Nephron progenitor cell (in vitro differentiated cells): ENCODE results near the gene PLEK2.

Experiments
- DNase-seq: peaks from one replicate; pipeline ENCODE4 v3.0.0; 2021
- H3K27ac Mint-ChIP-seq: 2 replicates; pipeline ENCODE4 v1.8.0; 2021; ENCODE audit warnings: mild to moderate bottlenecking, moderate library complexity, mixed read lengths
- H3K27me3 Mint-ChIP-seq: 2 replicates; pipeline ENCODE4 v1.8.0; 2021; ENCODE audit warnings: mild to moderate bottlenecking, low read depth, mixed read lengths; ENCODE audit not compliant: poor library complexity
- H3K36me3 Mint-ChIP-seq: 2 replicates; pipeline ENCODE4 v1.8.0; 2021; ENCODE audit warnings: low read depth, mixed read lengths
- H3K4me1 Mint-ChIP-seq: 2 replicates; pipeline ENCODE4 v1.8.0; 2021; ENCODE audit warnings: mixed read lengths
- H3K4me3 Mint-ChIP-seq: 2 replicates; pipeline ENCODE4 v1.8.0; 2021; ENCODE audit warnings: mild to moderate bottlenecking, moderate library complexity, mixed read lengths
- H3K9me3 Mint-ChIP-seq: 2 replicates; pipeline ENCODE4 v1.8.0; 2021; ENCODE audit warnings: mild to moderate bottlenecking, moderate library complexity, mixed read lengths
- CTCF ChIP-seq: fragments of 200-600 bp; sonication (generic); IDR thresholded peaks from 2 replicates; pipeline ENCODE4 v1.5.0; 2021; ENCODE audit warnings: antibody characterized with exemption

PLEK2 gene

GRCh38 chr14:67411820-67412421 is at the start of gene PLEK2:
TSS of gene PLEK2 (minus strand) at chr14:67412165. CDS start at chr14:67412059, 106 bp downstream.
- TF ChIP-seq CTCF = no peak
- DNase-seq = no peak
- Mint-ChIP-seq H3K27ac (no peak within 1 kb of the TSS), H3K27me3 (peaks cover 6% of the 10 kb centered on the region), H3K36me3 (no peaks in the 10 kb centered on the region), H3K4me1 (peaks cover 5% of the 10 kb centered on the region), H3K9me3 (no peaks in the 10 kb centered on the region), H3K4me3 (no peak within 1 kb of the TSS)

GRCh38 chr14:67461341-67461985 is 49.5 kb upstream of the PLEK2 start:
- Mint-ChIP-seq H3K4me1 (peaks cover 25% of the 10 kb centered on the region), H3K4me3 (no peak overlapping the region), H3K36me3 (no peaks in the 10 kb centered on the region), H3K27me3 (peaks cover 8% of the 10 kb centered on the region), H3K27ac (no peak overlapping the region), H3K9me3 (no peaks in the 10 kb centered on the region)
- no peak for DNase-seq
- TF ChIP-seq CTCF = no peak

GRCh38 chr14:67459336-67459735 is 47.4 kb upstream of the PLEK2 start:
- no peak for DNase-seq
- peaks cover 10% of the 10 kb centered on the region for H3K27me3 Mint-ChIP-seq
- peaks cover 18% of the 10 kb centered on the region for H3K4me1 Mint-ChIP-seq
- no peak for TF ChIP-seq CTCF
- no peaks in the 10 kb centered on the region for H3K36me3 Mint-ChIP-seq
- H3K27ac Mint-ChIP-seq = no peak overlapping the region
- H3K9me3 Mint-ChIP-seq = no peaks in the 10 kb centered on the region
- no peak overlapping the region for H3K4me3 Mint-ChIP-seq

- no peak for TF ChIP-seq CTCF
- no peak overlapping the region for H3K4me3 Mint-ChIP-seq
- peak overlapping the region; percentile 88 for H3K27ac Mint-ChIP-seq
- peaks cover 12% of the 10 kb centered on the region for H3K27me3 Mint-ChIP-seq
- H3K9me3 Mint-ChIP-seq = no peaks in the 10 kb centered on the region
- H3K36me3 Mint-ChIP-seq = no peaks in the 10 kb centered on the region
- peaks cover 13% of the 10 kb centered on the region for H3K4me1 Mint-ChIP-seq
- peak; percentile 63 for DNase-seq
Observed at GRCh38 chr14:67457782-67458181, 45.8 kb upstream of the PLEK2 start.

- no peak for TF ChIP-seq CTCF
- H3K27me3 Mint-ChIP-seq = peaks cover 8% of the 10 kb centered on the region
- H3K4me3 Mint-ChIP-seq = no peak overlapping the region
- no peaks in the 10 kb centered on the region for H3K36me3 Mint-ChIP-seq
- peak overlapping the region; percentile 19 for H3K27ac Mint-ChIP-seq
- no peaks in the 10 kb centered on the region for H3K9me3 Mint-ChIP-seq
- H3K4me1 Mint-ChIP-seq = peaks cover 13% of the 10 kb centered on the region
- DNase-seq = no peak
Observed at GRCh38 chr14:67456732-67457131, 44.8 kb upstream of the PLEK2 start.
